NOMO-1 (cell line): Measurements from ENCODE around the gene LPXN.

ENCODE experiments used
- DNase-seq, 2 experiments: peaks; one replicate each; lab custom pipeline; 2025; ENCODE audit not compliant: unreplicated experiment in 2 of 2; lab: John Stamatoyannopoulos, UW

LPXN gene

DNA sequence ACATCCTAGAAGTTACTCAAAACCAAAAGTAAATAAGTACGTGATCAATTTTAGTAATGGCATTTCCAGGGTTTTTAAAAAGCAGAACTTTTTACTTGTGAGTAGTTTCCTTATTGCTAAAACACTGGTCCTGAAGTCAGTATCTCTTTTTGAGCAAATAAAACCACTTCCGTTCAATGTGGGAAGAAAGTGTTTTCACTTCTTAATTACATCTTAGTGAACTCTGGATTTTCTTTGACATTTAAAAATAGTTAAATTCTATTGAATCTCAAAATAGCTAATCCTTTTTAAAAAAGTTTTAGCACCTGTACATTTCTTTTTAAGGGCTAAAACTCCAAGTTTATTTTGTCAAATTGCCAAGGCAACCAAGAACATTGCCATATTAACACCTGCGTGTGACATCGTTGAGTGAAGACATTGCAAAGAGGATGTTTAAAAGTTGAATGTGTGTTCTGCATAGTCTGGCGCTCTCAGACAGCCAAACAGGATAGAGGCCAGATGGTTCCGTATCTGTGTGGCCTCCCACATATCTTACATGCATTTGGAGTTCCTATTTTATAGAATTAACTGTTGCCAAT lies 50.5 kb downstream of the LPXN start:
- peak; percentile 50 to 87 for DNase-seq

DNA sequence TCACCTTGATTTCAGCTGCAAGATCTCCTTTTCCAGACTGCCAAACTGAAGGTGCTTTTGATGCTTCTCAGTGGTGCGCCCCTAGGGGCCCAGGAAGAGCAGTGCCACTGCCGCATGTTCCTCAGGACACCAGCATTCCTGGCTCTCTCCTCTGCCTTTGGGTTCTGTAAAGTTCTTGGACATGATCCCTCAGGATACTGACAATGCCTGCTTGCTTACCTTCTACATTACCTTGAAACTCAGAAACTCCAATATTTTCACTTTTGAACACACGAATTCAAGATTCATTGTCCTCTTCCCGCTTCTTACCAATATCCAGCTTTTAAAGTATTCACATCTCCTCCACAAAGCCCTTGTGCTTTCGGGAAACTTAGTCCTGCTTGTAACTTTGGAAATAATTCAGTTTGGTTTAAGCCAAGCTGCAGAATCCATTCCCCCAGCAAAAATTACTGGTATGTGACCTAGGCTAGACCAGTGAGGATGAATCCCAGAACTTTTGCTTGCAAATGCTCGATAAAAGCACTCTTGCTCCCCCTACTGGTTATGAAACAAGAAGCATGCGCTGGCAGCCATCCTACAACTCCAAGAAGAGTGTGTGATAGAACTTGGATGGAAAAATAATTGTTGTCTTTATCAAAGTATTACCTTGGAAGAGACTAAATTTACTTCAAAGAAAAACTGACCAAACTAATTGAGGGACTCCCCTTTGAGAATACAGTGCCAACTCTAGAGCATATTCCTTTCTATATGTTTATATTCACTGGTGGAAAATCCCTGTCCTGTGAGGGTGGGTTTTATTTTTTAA lies 51.2 kb downstream of the LPXN start:
- peak; percentile 46 to 48 for DNase-seq

DNA sequence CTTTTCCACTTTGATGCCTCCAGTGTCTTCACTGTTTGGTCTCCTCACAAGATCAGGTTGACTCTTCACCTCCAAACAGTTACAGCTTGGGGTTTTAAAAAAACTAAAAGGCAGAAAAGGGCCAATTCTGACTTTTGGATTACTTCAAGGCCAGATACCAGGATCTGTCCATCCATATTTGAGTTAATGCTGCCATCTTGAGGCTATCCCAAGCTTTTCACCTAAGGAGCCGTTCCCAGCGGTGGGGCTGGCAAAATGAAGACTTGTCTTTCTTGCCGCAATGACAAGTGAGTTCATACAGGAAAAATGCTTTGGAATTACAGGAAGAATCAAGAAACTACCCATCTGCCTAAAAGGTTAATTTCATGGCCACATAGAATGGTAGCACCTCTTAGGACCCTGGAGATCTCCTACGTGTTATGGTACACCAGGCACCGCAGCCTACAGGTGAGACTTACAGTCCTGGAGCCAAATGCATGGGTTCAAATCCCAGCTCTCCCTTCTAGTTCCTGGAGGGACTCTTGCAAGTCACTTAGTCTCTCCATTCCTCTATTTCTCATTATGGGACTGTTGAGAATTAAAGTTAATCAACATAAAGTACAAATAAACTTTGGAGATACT lies 61.8 kb downstream of the LPXN start:
- DNase-seq: peak; percentile 19 to 46

DNA sequence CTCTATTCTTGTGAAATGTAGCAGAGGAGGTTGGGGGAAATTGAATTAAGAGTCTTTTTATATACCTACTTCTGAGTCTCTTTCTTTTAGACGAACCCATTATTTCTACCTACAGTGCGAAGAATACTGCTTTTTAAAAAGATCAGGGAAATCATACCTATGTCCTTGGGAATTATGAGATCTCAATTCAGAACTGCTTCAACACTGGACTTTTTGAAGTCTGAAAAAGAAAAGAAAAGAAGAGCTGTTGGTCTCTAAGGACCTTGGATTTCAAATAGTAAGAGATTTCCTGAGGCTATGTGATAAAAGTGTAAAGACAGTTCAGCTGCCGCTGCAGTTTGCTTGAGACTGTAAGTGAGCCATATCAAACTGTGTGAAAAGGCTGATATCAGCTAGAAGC lies 64.0 kb downstream of the LPXN start:
- DNase-seq: no peak

GRCh38 chr11:58509748-58510147 lies 65.9 kb downstream of the LPXN start:
- no peak for DNase-seq

DNA sequence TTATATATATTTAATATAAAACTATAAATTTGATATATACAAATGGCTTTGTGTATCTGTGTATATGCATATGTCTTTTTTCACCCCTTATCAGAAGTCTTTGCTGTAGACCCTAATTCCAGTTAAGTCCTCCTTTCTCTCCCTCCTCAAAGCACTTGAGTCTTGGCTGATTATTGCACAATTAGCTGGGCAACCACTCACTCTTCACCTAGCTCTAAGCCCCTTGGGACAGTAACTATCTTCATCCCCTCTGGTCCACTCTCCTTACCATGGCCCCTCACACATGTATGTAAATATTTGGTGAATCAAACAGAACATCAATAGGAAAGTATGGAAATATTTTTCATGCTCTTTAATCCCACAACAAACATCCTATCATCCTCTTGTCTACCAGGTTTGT lies 66.8 kb downstream of the LPXN start:
- no peak for DNase-seq

DNA sequence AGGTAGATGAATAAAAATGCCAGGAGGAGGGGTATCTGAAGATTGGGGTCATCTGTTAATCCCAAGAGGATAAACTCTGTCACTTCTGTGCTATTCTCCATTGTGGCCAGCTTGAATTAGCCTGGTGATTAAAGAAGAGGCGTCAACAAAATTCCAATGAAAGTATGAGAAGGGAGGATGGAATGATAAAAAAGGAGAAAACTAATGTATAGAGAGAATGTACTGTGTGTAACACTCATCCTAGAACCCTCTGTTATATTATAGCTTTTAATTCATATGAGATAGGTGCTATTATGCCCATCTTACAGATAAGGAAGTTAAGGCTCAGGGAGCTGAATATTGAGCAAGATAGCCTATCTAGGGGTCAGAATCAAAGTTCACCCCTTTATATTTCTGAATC lies 67.7 kb downstream of the LPXN start, which contains the start of gene OR5B21:
OR5B21 (minus strand) TSS at position 101 of the 400 bp plus-strand sequence; CDS start at position 101, 0 bp downstream.
- no peak for DNase-seq

- no peak for DNase-seq
Measured at GRCh38 chr11:58507355-58507754, 68.3 kb downstream of the LPXN start.

- peak; percentile 56 to 83 for DNase-seq
Measured at GRCh38 chr11:58506935-58507334, 68.7 kb downstream of the LPXN start.

- no peak for DNase-seq
Measured at GRCh38 chr11:58505849-58506248, 69.8 kb downstream of the LPXN start.

DNA sequence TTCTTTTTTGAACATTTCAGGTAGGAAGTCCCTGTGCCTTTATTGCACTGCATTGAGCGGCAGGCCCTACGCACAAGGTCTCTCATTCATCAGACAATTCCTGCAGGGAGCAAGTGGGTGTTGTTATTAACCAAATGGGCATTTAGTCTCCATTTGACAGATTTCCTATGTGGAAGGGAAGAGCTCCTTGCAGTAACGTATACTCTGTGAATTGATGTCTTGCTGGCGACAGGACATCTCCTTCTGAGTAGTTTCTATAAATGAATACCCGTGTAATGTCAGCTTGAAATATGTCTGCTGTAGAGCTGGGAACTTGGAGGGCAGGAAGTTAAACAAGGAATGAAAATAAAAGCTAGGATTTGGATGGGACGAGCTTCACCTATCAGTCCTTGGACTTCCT lies 71.4 kb downstream of the LPXN start:
- DNase-seq: no peak

GRCh38 chr11:58503361-58503856 lies 72.2 kb downstream of the LPXN start:
- DNase-seq: peak in 1 of 2 experiments; percentile 20

DNA sequence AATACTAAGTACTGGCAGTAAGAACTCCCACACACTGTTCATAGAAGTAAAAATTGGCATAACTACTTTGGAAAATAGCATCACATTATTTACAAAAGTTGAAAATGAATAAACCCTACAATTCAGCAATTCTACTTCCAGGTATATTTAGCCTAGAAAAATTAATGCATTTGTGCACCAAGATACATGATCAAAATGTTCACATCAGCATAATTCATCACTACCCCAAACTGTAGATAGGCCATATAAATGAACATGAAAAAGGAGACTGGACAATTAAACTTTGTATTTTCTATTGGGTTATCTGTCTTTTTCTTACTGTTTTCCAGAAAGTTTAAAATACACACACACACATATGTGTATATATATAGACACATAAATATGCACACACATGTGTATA lies 73.7 kb downstream of the LPXN start:
- DNase-seq: no peak

DNA sequence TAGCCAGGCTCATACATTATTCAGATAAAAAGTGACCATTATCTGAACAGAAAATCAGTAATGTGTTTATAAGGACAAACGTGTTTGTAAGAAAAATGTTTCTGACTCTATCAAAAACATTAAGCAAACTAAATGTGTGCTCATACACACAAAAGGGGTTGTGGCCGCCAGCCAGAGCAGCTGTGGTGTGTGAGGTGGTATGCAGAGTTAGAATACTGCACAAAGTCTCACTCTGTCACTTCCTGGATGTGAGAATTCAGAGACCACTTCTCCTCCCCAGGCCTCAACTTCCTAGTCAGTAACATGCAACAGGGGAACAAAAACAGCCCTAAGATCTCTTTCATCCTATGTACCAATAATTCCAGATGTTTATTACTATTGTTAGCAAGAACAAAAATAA lies 77.2 kb downstream of the LPXN start:
- DNase-seq: peak; percentile 25 to 37

- no peak for DNase-seq
Measured at GRCh38 chr11:58497951-58498350, 77.7 kb downstream of the LPXN start.

DNA sequence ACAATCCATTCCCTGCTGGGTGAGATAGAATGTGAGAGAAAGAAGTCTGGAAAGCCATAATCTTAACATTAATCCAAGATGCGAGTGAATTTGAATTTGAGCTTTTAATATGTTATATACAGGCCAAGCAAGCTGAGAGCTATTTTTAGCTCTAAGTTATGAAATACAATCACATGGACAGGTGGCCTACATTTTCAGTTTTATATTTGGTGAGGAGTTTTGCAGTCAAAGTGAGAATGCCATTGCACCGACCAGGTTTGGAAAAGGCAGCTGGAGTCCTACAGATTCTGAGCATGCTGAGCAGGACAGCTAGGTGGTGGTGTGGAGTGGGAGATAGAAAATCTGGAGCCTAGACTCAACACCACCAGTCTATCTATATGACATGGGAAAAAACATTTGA lies 79.8 kb downstream of the LPXN start:
- DNase-seq: no peak

GRCh38 chr11:58494101-58494500 lies 81.6 kb downstream of the LPXN start:
- DNase-seq: no peak

- no peak for DNase-seq
Measured at GRCh38 chr11:58493676-58494075, 82.0 kb downstream of the LPXN start.

DNA sequence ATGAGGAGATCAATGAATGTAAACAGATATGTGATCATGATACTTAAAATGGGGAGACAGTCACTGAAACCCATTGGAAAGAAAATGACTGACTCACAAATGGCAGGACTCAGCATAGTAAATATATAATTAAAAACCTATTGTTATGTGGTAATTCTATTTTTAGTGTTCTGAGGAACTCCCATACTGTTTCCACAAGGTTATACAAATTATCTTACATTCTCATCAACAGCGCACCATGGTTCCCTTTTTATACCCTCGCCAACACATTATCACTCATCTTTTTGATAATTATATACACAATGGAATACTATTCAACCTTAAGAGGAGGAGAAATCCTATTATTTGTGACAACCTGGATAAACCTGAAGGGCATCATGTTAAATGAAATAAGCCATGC lies 84.8 kb downstream of the LPXN start:
- peak in 1 of 2 experiments; percentile 9 for DNase-seq

DNA sequence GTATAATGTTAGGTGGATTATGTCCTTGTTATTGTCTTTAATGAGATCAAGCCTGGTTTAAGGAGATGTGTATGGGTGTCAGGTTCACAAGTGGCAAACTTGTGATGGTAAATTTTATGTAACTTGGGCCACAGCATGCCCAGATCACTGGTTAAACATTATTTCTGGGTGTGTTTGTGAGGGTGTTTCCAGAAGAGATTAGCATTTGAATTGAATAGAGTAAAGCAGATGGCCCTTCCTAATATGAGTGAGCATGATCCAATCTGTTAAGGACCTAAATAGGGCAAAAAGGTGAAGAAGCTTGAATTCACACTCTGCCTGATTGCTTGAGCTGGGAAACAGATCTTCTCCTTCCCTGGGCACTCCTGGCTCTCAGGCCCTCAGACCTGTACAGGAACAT lies 88.5 kb downstream of the LPXN start:
- DNase-seq: no peak

DNA sequence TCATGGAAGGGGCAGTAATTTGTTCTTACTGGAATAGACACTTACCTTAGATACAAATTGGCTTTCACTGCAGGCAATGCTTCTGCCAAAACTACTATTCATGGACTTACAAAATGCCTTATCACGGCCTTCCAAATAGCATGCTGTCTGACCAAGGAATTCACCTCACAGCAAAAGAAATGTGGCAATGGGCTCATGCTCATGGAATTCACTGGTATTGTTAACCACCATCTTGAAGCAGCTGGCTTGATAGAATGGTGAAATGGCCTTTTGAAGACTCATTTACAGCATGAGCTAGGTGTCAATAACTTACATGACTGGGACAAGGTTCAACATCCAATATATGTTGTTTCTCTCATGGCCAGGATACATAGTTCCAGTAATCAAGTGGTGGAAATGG lies 89.7 kb downstream of the LPXN start:
- no peak for DNase-seq
